ENCODE measurements around the gene CREB3.

Gene CREB3

GRCh38 chr9:35729700-35730485 lies 2.6 kb upstream of the CREB3 start:
- Histone ChIP-seq H3K36me3 (ENCODE audit: control insufficient read depth in 1 of 2, insufficient read depth in 2 of 2, low read depth in 1 of 2, low read length in 2 of 2) (peaks cover 9 to 29% of the 10 kb centered on the region in 2 experiments), H3K9me3 (ENCODE audit: control insufficient read depth, low read length) (no peaks in the 10 kb centered on the region)

GRCh38 chr9:35730486-35730854 lies 2.0 kb upstream of the CREB3 start:
- Histone ChIP-seq H2BK120ac (ENCODE audit: low read depth, low read length) (no peak overlapping the region), H3K4ac (ENCODE audit: low read depth in 1 of 2, low read length in 2 of 2) (peak overlapping the region; percentile 17 to 41), H2BK12ac (ENCODE audit: low read length in 2 of 2) (peak overlapping the region in 1 of 2 experiments; percentile 15), H3K18ac (ENCODE audit: low read depth in 1 of 2, low read length in 2 of 2) (peak overlapping the region in 1 of 2 experiments; percentile 70), H4K91ac (ENCODE audit: low read length) (peak overlapping the region; percentile 41), H3K9ac (ENCODE audit: low read length) (peak overlapping the region; percentile 97), H3K4me3 (ENCODE audit: insufficient read depth in 1 of 2, low read depth in 1 of 2, low read length in 2 of 2) (peak overlapping the region; percentile 2 to 91), H2AFZ (ENCODE audit: low read depth, low read length) (no peak overlapping the region), H4K8ac (ENCODE audit: low read length) (peak overlapping the region; percentile 72), H2BK15ac (ENCODE audit: low read depth, poor library complexity, severe bottlenecking) (no peak overlapping the region), H3K4me1 (ENCODE audit: control insufficient read depth, insufficient read depth, low read depth, low read length) (peaks cover 22% of the 10 kb centered on the region), H3K27me3 (ENCODE audit: control insufficient read depth in 1 of 2, insufficient read depth in 1 of 2, low read length in 2 of 2) (no peaks in the 10 kb centered on the region), H3K4me2 (ENCODE audit: low read length, poor library complexity, severe bottlenecking) (peak overlapping the region; percentile 46), H3K27ac (ENCODE audit: low read length, poor library complexity, severe bottlenecking) (peak overlapping the region; percentile 91), H3K23ac (ENCODE audit: low read length in 2 of 2) (no peak overlapping the region), H2BK5ac (ENCODE audit: low read depth, low read length, poor library complexity, severe bottlenecking) (no peak overlapping the region), H3K9me3 (ENCODE audit: control insufficient read depth, low read length) (no peaks in the 10 kb centered on the region), H2AK5ac (ENCODE audit: low read length, severe bottlenecking) (peak overlapping the region; percentile 95), H3K79me1 (replicated peaks; ENCODE audit: low read length, poor library complexity, severe bottlenecking) (peaks cover 4% of the 10 kb centered on the region), H3K36me3 (ENCODE audit: control insufficient read depth in 1 of 2, insufficient read depth in 2 of 2, low read depth in 1 of 2, low read length in 2 of 2) (peaks cover 4 to 29% of the 10 kb centered on the region in 2 experiments), H3K14ac (ENCODE audit: low read length in 2 of 2) (no peak overlapping the region)
- DNase-seq = no peak
- 78% methylated on average over 2 of the region's 2 CpGs for WGBS

More at GRCh38 chr9:35729700-35730485, 2.6 kb upstream of the CREB3 start:
- H2AFZ ChIP-seq (ENCODE audit: low read depth, low read length) = no peak overlapping the region
- no peaks in the 10 kb centered on the region for H3K27me3 ChIP-seq (ENCODE audit: control insufficient read depth in 1 of 2, insufficient read depth in 1 of 2, low read length in 2 of 2)
- H4K91ac ChIP-seq (ENCODE audit: low read length) = peak overlapping the region; percentile 79
- H2BK5ac ChIP-seq (ENCODE audit: low read depth, low read length, poor library complexity, severe bottlenecking) = peak overlapping the region; percentile 24
- peak overlapping the region; percentile 91 for H3K27ac ChIP-seq (ENCODE audit: low read length, poor library complexity, severe bottlenecking)
- H3K9ac ChIP-seq (ENCODE audit: low read length) = peak overlapping the region; percentile 97
- H3K4me3 ChIP-seq (ENCODE audit: insufficient read depth in 1 of 2, low read depth in 1 of 2, low read length in 2 of 2) = peak overlapping the region; percentile 41 to 91
- H2BK12ac ChIP-seq (ENCODE audit: low read length in 2 of 2) = peak overlapping the region; percentile 49 to 64
- no peaks in the 10 kb centered on the region for H3K79me1 ChIP-seq (replicated peaks; ENCODE audit: low read length, poor library complexity, severe bottlenecking)
- peaks cover 22% of the 10 kb centered on the region for H3K4me1 ChIP-seq (ENCODE audit: control insufficient read depth, insufficient read depth, low read depth, low read length)
- no peak overlapping the region for H3K14ac ChIP-seq (ENCODE audit: low read length in 2 of 2)
- WGBS = 0% methylated on average over 6 of the region's 6 CpGs
- H3K4me2 ChIP-seq (ENCODE audit: low read length, poor library complexity, severe bottlenecking) = peak overlapping the region; percentile 46
- peak overlapping the region; percentile 53 for H4K8ac ChIP-seq (ENCODE audit: low read length)
- H2AK5ac ChIP-seq (ENCODE audit: low read length, severe bottlenecking) = peak overlapping the region; percentile 95
- H3K23ac ChIP-seq (ENCODE audit: low read length in 2 of 2) = peak overlapping the region in 1 of 2 experiments; percentile 40
- H2BK15ac ChIP-seq (ENCODE audit: low read depth, poor library complexity, severe bottlenecking) = no peak overlapping the region
- peak overlapping the region in 1 of 2 experiments; percentile 33 for H3K4ac ChIP-seq (ENCODE audit: low read depth in 1 of 2, low read length in 2 of 2)
- peak; percentile 90 for DNase-seq
- H2BK120ac ChIP-seq (ENCODE audit: low read depth, low read length) = peak overlapping the region; percentile 11
- peak overlapping the region in 1 of 2 experiments; percentile 61 for H3K18ac ChIP-seq (ENCODE audit: low read depth in 1 of 2, low read length in 2 of 2)

DNA sequence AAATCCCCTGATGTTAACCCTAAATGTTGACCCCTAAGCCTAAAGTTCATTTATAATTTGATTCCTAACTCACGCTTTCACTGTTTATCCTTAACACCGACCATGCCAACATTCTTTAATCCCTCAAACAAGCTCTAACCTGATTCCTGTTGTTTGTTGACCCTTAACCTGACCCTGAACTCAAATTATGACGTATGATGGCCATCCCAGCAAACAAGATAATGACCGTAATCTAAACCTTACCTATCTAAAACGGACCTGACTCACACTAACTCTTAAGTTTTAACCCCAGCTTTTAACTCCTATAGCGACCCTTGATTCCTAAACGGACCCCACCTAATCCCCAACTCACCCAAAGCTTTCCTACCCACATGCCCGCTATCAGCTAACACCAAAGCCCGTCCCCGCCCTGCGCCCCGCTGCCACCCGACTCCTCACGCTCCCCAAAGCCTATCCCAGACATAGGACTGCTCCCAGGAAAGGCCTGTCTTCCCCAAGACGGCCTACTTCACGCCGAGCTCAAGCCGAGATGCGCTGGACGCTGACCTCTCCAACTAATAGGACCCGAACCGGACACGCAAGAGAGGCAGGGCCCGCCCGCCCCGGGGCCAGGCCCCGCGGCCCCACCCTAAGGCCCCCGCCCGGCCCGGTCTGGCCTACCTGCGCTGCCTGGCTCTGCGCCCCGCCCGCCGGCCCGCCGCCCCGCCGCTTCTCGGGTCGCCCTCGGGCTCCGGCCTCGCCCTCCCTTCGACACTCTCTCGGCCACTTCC lies 866 bp upstream of the CREB3 start:
- Histone ChIP-seq H3K4me3 (ENCODE audit: insufficient read depth in 1 of 2, low read depth in 1 of 2, low read length in 2 of 2) (peak overlapping the region; percentile 78 to 91), H3K4me1 (ENCODE audit: control insufficient read depth, insufficient read depth, low read depth, low read length) (peaks cover 20% of the 10 kb centered on the region), H3K9ac (ENCODE audit: low read length) (peak overlapping the region; percentile 97), H2BK12ac (ENCODE audit: low read length in 2 of 2) (peak overlapping the region in 1 of 2 experiments; percentile 65), H2BK15ac (ENCODE audit: low read depth, poor library complexity, severe bottlenecking) (peak overlapping the region; percentile 64), H3K4me2 (ENCODE audit: low read length, poor library complexity, severe bottlenecking) (peak overlapping the region; percentile 46), H3K18ac (ENCODE audit: low read depth in 1 of 2, low read length in 2 of 2) (peak overlapping the region; percentile 76 to 98), H3K27ac (ENCODE audit: low read length, poor library complexity, severe bottlenecking) (peak overlapping the region; percentile 91), H3K27me3 (ENCODE audit: control insufficient read depth in 1 of 2, insufficient read depth in 1 of 2, low read length in 2 of 2) (no peaks in the 10 kb centered on the region), H2AFZ (ENCODE audit: low read depth, low read length) (no peak overlapping the region), H3K9me3 (ENCODE audit: control insufficient read depth, low read length) (no peaks in the 10 kb centered on the region), H3K4ac (ENCODE audit: low read depth in 1 of 2, low read length in 2 of 2) (peak overlapping the region; percentile 76 to 89), H4K8ac (ENCODE audit: low read length) (peak overlapping the region; percentile 94), H3K23ac (ENCODE audit: low read length in 2 of 2) (peak overlapping the region; percentile 16 to 27), H2BK5ac (ENCODE audit: low read depth, low read length, poor library complexity, severe bottlenecking) (peak overlapping the region; percentile 33), H2AK5ac (ENCODE audit: low read length, severe bottlenecking) (peak overlapping the region; percentile 79), H2BK120ac (ENCODE audit: low read depth, low read length) (peak overlapping the region; percentile 94), H3K36me3 (ENCODE audit: control insufficient read depth in 1 of 2, insufficient read depth in 2 of 2, low read depth in 1 of 2, low read length in 2 of 2) (peaks cover 11 to 35% of the 10 kb centered on the region in 2 experiments), H3K79me1 (replicated peaks; ENCODE audit: low read length, poor library complexity, severe bottlenecking) (peaks cover 5% of the 10 kb centered on the region), H3K14ac (ENCODE audit: low read length in 2 of 2) (peak overlapping the region; percentile 37 to 90), H4K91ac (ENCODE audit: low read length) (peak overlapping the region; percentile 99)
- DNase-seq = no peak
- 1% methylated on average over 45 of the region's 47 CpGs for WGBS
